Left colon (tissue), 2 donors: ENCODE data around the gene PRKACB. TPM values are rescaled to one million over a fixed set of nuclear protein-coding genes. Genes with fewer than 3 reads are reported as not detected.
"Not testable (repeated sequence)": the region's sequence is repeated elsewhere in the genome, so short reads cannot be mapped to it uniquely, and the experiment has no call there.

ENCODE experiments used
- ATAC-seq: fragments of 200-7000 bp; cut with Tn5 transposase; one replicate; pipeline ENCODE4 v1.9.1; 2020; ENCODE audit warnings: mild to moderate bottlenecking, moderate library complexity
- DNase-seq, 2 donors: peaks; one replicate each; pipeline ENCODE4 v3.0.0-alpha.2; 2020
- intact Hi-C, 2 donors: fragments of 100-400 bp; cut with DNase I in 1 of 2; cut with micrococcal nuclease in 1 of 2; formaldehyde crosslinking; loops; one replicate each; pipeline versions ENCODE4 v1.11.2 to v1.14.0; 2022; cut with DNase I, micrococcal nuclease
- total RNA-seq, 2 donors: library from RNA; stranded (reverse); fragmentation: NEBNext Ultra II Directional; extraction: Animal tissue kit (Norgen Biotek cat#: 25700); gene quantifications; one replicate each; pipeline ENCODE4 v1.2.1, GENCODE V29; 2021
- donor health status: DM: no; HTN: no; CAD: no.
- donor health status: DM: yes; HTN: yes; CAD: no.

PRKACB gene
- total RNA-seq, 2 donors from 2014 or later, result 113 to 127 TPM

DNA sequence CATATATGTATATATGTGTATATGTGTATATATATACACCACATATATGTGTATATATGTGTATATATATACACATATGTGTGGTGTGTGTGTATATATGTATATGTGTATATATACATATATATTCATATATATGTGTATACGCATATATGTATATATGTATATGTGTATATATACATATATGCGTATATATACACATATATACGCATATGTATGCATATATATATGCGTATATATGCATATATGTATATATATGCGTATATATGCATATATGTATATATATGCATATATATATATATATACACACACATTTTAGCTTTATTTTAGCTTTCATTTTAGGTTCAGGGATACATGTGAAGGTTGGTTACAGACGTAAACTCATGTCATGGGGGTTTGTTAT lies 54.8 kb downstream of the PRKACB start:
- DNase-seq, result no peak
- ATAC-seq, result no peak
- intact Hi-C loops, result no loop called here

DNA sequence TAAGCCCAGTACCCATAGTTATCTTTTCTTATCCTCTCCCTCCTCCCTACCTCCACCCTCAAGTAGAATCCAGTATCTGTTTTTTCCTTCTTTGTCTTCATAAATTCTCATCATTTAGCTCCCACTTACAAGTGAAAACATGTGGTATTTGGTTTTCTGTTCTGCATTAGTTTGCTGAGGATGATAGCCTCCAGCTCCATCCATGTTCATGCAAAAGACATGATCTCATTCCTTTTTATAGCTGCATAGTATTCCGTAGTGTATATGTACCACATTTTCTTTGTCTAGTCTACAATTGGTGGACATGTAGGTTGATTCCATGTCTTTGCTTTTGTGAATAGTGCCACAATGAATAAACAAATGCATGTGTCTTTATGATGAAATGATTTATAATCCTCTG lies 55.2 kb downstream of the PRKACB start:
- intact Hi-C loops, result no loop called here
- no peak for DNase-seq
- no peak for ATAC-seq

DNA sequence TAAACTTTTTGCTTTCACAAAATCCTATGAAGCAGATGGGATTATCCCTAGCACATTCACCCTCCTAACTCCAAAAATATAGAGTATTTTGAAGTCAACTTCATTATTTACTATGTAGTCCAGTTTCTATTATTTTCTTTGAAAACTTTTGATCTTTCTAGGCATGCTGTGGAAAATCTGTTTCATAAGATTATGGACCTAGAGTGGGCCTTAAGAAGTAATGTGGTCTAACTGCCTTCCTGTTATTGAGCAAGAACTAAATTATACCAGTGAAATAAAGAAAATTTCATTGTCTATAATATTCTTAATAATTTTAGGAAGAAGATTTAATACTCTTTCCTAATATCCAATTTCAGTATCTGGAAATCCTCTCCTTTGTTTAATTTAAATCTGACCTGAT lies 58.1 kb downstream of the PRKACB start:
- ATAC-seq (no peak), DNase-seq (no peak)
- intact Hi-C loops, result no loop called here

DNA sequence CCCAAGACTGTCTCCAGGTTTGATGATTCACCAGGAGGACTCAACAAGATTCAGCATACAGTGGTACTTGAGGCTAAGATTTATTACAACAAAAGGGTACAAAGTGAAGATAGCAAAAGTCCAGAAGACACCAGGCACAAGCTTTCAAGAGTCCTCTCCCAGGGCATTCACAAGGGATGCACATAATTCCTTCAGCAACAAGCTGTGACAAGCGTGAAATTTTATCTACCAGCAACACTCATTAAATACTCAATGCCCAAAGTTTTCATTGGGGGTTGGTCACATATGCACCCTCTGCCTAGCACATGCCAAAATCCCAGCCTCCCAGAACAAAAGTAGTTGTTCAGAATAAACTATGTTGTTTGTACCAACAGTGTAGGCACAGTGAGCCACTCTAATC lies 62.3 kb downstream of the PRKACB start:
- intact Hi-C loops, result no loop called here
- DNase-seq (no peak), ATAC-seq (no peak)

DNA sequence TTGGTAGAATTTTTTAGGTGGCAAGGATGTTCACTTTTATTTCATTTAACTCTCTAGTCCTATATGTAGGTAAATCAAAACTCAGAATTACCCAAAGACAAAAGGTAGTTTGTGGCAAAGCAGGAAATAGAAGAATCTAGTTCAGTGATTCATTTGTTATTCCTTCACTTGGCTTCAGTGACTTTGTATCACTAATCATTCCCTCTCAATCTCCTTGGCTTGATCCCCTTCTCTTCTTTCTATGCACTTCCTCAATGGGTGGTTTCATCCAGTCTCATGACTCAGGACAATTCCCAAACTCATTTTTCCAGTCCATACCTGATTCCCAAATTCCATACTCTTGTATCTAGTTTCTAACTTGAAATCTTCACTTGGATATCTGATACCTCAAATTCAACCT lies 64.9 kb downstream of the PRKACB start:
- ATAC-seq (no peak), DNase-seq (no peak)
- intact Hi-C loops, result no loop called here

DNA sequence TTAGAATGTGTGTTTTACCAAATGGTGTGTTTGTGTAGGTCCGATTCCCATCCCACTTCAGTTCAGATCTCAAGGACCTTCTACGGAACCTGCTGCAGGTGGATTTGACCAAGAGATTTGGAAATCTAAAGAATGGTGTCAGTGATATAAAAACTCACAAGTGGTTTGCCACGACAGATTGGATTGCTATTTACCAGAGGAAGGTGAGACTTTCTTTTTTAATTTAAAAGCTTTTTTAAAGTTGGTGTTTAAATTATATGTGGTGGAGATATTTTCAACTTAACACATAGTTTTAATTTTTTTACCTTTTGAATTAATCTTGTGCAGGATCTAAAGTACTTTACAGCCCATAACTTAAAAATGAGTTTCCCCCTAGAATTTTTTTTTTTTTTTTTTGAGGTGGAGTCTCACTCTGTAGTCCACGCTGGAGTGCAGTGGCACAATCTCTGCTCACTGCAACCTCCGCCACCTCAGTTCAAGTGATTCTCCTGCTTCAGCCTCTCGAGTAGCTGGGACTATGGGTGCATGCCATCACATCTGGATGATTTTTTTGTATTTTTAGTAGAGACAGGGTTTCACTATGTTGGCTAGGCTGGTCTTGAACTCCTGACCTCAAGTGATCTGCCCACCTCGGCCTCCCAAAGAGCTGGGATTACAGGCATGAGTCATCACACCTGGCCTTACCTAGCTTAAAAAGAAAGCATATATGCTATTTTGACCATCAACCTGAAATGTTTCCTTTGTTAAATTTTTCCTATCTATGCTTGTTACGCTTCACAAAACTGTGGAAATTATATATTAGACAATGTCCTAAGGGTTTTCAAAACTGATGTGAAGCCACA lies 70.3 kb downstream of the PRKACB start:
- intact Hi-C loops, result no loop called here
- ATAC-seq, result no peak
- no peak for DNase-seq

DNA sequence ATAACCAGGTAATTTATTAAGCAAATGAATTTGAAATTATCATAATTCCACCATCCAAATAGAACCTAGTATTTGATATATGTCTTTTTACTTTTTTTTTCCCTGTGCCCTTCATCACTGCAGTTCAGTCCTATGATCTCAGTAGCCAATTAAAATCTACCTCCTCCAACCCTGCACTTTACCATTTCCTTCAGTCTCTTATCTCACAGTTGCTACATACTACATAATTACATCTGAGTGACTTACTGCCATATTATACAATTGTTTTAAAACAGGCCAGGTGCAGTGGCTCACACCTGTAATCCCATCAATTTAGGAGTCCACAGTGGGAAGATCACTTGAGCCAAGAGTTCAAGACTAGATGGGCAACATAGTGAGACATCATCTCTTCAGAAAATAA lies 73.2 kb downstream of the PRKACB start:
- intact Hi-C loops, result no loop called here
- DNase-seq (no peak), ATAC-seq (peak; percentile 86)

DNA sequence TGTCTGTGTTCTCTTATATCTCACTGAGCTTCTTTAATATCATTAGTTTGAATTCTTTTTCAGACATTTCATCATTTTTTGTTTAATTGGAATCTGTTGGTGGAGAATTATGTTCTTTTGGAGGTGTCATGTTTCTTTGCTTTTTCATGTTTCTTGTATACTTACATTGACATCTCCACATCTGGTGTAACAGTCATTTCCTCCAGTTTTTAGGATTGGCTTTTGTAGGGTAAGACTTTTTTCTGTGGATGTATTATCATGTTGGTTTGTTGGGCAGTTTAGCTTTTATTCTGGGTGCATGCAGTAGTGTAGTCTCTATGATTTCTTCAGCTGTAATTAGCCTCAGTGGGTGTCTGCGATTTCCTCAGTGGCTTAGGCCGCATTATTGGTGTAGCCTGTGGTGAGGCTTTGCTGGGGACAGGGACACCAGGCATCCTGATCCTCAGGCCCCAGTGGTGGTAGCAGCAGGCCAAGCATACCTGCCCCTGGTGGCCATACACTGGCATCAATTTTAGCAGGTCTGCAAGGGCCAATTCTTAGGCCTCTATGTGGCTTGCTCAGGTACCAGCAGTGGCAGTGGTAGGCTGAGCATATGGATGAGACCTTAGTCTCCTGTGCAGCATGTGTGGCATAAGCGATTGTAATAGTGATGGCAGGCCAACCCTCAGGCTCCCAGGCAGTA lies 79.8 kb downstream of the PRKACB start:
- peak; percentile 28 for ATAC-seq
- intact Hi-C loops, result no loop called here

DNA sequence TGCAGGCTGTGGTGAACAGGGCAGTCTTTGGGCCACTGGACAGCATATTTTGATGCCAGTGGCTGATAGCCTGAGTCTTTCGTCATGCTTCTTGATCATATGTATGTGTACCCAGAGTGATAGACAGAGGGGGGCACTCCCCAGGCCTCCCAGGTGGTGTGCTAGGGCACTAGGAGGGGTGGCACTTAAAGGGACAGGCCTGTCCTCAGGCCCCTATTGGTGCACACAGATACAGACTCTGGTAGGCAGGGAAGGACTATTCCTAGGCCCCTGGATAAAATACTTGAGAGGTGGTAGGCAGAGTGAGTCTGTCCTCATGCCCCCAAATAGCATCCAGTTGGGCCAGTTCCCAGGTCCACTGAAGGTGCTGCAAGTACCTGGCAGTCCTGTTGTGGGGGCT lies 80.8 kb downstream of the PRKACB start:
- intact Hi-C loops, result no loop called here
- no peak for DNase-seq
- no peak for ATAC-seq

More for the DNA sequence above, 79.8 kb downstream of the PRKACB start:
- DNase-seq, result no peak

DNA sequence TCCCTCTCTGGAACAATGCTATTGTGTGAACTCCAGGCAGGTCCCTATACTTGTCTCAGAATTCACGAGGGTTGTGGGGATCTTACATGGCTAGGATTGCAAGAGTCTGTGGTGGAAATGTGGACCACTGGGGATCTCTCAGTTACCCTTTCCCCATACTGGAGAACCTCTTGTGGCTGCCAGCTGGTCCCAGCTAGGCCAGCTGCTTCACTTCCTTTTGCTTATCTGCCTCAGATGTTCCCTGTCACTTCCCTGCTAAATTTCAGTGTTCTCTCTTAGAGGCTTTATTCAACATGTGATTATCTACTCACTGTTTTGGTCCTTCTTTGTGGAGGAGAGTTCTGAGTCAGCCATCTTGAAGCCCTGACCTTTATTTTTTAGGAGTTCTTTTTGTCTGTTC lies 81.6 kb downstream of the PRKACB start:
- DNase-seq (no peak), ATAC-seq (no peak)
- intact Hi-C loops, result no loop called here

DNA sequence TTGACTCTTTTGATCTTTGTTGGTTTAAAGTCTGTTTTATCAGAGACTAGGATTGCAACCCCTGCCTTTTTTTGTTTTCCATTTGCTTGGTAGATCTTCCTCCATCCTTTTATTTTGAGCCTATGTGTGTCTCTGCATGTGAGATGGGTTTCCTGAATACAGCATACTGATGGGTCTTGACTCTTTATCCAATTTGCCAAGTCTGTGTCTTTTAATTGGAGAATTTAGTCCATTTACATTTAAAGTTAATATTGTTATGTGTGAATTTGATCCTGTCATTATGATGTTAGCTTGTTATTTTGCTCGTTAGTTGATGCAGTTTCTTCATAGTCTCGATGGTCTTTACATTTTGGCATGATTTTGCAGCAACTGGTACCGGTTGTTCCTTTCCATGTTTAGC lies 88.6 kb downstream of the PRKACB start:
- intact Hi-C loops, DNase-seq, ATAC-seq: not testable (repeated sequence)

DNA sequence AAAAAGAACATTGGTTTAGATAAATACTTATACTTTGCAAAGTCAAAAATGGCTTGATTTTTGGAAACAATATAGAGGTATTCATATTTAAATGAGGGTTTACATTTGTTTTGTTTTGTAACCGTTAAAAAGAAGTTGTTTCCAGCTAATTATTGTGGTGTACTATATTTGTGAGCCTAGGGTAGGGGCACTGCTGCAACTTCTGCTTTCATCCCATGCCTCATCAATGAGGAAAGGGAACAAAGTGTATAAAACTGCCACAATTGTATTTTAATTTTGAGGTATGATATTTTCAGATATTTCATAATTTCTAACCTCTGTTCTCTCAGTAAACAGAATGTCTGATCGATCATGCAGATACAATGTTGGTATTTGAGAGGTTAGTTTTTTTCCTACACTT lies 92.2 kb downstream of the PRKACB start:
- no peak for ATAC-seq
- DNase-seq, result no peak
- intact Hi-C loops, result no loop called here

DNA sequence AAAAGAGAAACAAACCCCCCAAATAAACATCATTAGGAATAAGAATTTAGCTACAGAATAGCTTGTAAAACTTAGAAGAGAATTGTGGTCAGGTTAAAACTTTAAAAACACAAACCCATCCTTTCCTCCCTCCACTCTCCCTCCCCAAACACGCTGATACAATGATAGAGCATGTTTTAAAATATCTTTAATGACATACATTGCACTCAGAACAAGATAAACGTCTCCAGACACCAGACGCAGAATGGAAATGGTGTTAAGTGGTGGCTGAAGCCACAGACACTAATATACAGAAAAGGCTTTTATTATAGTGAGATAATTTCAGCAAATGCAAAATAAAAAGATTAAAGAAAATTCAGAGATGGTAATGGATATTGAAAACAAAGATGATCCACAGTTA lies 98.6 kb downstream of the PRKACB start:
- DNase-seq (no peak), ATAC-seq (no peak)
- intact Hi-C loops, result no loop called here

DNA sequence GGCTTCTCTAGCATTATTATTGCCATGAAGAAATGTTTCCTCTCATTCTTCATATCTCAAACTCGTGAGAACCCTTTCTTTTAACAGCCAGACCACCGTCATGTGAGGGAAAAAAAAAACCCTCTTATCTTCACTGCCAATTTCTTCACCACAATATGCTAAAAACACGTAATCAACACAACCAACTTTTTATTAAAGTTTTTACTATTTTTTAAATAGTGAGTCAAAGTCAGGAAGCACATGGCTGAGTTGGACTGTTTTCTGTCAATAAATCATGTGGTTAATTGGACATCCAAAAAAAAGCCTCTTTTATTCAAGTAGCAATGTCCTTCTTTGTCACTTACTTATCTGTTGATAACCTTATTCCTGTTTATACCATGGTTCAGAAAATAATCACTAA lies 101.5 kb downstream of the PRKACB start:
- no peak for ATAC-seq
- intact Hi-C loops, result no loop called here
- no peak for DNase-seq

DNA sequence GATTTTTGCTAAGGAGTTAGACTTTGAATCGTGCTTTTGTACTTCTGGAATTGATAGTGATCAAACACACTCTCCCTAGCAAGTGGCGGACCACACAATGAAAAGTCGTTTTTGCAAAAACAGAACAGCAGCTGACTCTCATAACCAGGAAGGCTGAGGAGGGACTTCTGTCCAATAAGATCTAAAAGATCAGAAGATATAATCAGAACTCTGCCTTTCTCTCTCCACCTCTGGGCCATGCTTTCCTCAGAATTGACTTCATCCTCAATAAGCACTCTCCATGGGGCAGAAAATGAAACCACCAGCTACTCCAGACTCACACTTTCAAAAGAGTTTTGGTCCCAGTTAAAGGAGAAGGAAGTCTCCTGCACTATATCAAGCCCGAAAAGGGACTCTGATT lies 102.1 kb downstream of the PRKACB start:
- intact Hi-C loops, result no loop called here
- ATAC-seq (peak; percentile 11), DNase-seq (no peak)

DNA sequence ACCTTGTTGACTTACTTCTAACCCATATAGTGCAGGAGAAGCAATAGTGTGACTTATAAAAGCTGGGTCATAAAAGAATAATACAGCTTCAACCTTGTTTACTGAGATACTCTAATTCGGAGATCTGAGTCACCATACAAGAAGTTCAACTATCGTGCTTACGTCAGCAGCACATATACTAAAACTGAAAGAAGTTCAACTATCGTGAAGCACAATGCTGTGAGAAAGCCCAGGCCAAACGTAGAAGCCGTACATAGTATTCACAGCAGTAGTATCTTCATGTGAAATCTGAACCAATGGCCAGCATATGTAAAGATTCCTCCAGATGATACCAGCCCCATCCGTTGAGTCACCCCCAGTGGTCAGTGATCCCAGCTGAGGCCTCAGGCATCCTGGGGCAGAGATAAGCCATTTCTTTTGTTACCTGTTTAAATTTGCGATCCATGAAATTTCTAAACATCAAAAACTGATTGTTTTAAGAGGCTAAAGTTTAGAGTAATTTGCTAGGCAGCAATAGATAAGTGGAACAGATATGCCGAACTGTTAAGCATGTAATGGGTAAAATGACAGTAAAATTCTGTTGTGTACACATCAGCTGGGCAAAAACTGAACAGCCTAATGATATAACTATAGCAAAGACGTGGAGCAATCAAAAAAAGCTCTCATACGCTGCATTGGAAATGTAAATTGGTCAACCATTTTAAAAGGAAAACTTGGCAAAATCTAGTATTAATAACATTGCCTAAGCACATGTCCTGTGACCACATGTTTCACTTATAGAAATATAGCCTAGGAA lies 103.6 kb downstream of the PRKACB start:
- peak in 1 of 2 donors; percentile 57 for DNase-seq
- intact Hi-C loops, result no loop called here
- ATAC-seq, result peak; percentile 96

DNA sequence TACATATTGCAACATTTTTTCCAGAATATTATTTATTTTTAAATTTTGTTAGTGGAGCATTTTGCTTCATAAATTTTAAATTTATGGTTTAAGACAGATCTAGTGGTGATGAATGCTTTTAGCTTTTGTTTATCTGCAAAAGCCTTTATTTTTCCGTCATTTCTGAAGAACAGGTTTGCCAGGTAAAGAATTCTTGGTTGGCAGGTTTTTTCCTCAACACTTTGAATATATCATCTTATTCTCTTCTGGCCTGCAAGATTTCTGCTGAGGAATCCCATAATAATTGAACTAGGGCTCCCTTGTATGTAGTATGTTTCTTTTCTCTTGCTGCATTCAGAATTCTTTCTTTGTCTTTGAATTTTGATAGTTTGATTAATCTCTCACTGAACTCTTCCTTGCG lies 106.6 kb downstream of the PRKACB start:
- ATAC-seq, result no peak

DNA sequence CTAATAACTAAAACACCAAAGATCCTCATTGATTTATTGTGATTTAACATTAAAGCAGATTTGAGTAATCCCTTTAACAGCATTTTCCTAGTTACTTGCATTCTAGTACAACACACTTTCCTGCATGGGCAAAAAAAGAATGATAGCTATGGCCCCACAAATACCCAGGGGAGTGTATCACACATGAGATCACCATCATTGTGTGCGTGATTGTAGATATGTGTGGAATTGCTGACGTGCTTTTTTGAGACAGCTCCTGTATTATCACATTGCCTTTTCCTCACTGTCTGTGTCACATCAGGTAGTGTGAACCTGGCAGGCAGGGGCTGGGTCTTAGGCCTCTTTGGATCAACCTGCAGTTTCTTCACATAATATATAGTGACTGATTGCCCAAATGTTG lies 109.0 kb downstream of the PRKACB start:
- intact Hi-C loops, result no loop called here
- no peak for DNase-seq
- ATAC-seq, result no peak

More for the DNA sequence above, 106.6 kb downstream of the PRKACB start:
- intact Hi-C loops, result no loop called here
- no peak for DNase-seq

DNA sequence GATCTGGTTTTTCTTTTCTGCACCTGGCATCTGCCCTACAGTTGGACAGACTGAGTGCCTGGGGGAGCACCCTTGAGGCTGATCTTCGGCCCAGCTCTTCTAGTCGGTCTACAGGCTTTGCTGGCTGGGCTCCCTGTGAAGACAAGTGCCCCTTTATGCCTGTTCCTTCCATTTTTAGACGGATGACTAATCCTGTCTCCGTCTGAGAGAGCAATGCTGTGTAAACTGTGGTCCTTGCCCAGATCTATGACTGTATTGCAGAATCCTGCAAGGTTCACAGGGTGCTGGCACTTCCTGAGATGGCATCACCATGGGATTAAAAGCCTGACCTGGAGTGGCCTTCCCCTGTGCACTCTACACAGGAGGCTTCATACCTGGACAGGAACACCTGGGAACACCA lies 109.8 kb downstream of the PRKACB start:
- DNase-seq (peak; percentile 24 to 74), ATAC-seq (peak; percentile 90)
- intact Hi-C loops, result no loop called here
